ENCODE results near the gene ASTL.
"Not testable (repeated sequence)": the region's sequence is repeated elsewhere in the genome, so short reads cannot be mapped to it uniquely, and the experiment has no call there.

Gene ASTL

DNA sequence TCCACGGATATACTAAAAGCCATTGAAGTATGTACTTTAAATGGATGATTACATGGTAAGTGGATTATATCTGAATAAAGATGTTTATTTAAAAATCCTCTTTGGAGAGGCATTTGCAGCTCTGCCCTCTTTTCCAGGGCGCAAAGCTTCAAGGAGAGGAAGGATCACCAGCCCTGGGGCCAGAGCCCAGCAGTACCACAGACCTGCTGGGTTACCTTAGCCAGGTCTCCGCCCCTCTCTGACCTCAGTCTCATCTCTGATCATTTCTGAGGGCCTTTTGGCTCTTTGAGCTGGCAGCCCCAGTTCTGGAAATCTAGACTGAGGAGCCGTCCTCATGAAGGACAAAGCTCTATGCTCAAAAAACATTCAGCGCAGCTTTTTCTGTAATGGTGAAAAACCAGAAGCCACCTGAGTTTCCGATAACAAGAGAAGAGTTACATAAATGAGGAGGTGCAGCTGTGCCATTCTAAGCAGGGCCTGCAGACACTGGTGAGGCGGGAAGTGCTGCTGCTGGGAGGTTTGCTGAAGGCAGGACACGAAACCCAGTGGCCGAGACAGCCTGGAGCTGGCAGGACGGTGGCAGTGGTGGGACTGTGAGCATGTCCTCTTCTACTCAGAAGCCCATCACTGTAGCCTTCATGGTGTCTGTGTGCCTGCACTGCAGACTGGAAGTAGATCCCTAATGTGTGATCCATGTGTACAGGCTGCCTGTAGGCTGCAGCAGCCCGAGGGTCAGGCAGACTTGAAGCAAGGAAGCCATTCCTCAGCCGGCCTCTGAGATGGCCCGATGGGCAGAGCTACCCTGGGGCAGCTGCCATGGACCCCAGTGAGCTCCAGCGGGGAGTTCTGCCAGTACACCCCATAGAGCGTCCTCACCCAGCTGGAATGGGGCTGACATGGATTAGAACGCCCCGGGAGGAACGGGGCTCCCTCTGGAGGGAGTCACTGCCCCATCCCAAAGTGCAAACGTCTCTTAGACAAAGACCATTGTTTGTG is 49.7 kb downstream of the ASTL start:
- DNase-seq (ENCODE audit: low read depth, low spot score): no peak

DNA sequence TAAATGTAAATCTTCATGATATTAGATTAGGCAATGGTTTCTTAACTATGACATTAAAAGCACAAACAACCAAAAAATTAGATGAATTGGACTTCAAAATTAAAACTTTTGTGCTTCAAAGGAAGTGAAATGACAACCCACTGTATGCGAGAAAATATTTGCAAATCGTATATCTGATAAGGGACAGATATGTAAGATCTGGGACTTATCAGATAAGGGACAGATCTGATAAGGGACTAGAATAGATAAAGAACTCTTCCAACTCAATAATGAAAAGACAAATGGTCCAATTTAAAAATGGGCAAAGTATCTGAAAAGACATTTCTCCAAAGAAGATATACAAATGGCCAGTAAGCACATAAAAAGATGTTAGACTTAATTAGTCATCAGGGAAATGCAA is 51.2 kb downstream of the ASTL start:
- DNase-seq (ENCODE audit: low read depth, low spot score): no peak
- no peak overlapping the region for H3K27ac ChIP-seq

More for the DNA sequence above, 49.7 kb downstream of the ASTL start:
- H3K27ac ChIP-seq: no peak overlapping the region

DNA sequence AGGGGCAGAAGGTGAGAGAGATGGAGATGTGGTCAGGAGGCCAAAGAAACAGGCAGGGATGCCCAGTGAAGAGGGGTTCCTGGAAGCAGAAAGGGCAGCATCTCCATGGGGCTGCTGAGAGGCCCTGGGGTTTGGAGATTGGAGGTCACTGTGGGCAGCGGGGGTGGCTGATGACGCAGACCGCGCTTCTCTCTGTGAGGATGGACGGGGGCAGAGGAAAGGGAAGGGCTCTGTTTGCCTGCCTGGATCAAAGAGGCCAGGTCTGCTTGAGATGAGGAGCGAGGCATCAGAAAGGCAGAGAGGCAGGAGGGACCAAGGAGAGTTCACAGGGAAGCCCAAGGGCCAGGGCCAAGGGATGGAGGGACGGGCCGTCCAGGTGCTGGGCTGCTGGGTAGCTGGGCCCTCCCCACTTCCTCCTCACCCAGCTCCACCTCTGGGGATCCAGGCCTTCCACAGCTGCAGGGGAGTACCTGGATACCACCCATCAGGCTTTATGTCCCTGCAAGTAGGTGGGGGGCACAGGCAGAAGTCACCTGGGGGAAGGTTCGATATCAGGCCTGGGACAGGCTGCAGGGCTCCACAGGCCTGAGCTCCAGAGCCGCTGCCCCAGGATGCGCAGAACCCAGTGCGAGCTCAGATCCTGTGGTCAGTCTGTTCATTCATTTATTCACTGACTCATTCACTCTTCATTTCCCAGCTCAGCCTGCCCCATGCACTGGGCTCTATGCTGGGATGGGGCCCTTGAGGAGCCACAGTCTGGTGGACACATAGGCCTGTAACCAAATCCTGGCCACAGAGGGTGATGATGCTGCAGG is 52.6 kb downstream of the ASTL start:
- DNase-seq (ENCODE audit: low read depth, low spot score): no peak
- H3K27ac ChIP-seq: no peak overlapping the region

DNA sequence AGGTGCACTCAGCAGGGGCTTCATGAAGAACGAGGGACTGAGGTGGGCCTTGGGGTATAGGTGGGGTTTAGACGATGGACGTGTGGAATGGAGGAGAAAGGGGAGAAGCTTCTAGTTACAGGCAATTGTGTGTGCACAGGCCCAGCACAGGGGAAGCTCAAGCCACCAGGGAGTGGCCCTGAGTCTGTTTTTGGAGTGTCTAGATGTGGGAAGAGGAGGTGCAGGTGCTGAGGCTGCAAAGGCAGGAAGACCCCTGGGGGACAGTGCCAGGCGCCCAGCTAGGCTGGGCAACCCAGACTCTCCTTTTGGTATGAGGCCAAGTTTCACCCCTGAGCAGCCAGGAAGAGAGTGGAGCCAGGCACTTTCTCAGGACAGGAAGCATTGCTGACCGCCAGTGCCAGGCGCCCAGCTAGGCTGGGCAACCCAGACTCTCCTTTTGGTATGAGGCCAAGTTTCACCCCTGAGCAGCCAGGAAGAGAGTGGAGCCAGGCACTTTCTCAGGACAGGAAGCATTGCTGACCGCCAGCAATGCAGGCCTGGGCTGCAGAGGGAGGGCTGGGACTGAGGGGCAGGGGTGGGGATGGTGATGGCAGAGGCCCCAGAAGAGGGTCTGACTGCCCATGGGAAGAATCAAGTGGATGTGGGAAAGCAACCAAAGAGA is 53.3 kb downstream of the ASTL start:
- DNase-seq (ENCODE audit: low read depth, low spot score); H3K27ac ChIP-seq: not testable (repeated sequence)

DNA sequence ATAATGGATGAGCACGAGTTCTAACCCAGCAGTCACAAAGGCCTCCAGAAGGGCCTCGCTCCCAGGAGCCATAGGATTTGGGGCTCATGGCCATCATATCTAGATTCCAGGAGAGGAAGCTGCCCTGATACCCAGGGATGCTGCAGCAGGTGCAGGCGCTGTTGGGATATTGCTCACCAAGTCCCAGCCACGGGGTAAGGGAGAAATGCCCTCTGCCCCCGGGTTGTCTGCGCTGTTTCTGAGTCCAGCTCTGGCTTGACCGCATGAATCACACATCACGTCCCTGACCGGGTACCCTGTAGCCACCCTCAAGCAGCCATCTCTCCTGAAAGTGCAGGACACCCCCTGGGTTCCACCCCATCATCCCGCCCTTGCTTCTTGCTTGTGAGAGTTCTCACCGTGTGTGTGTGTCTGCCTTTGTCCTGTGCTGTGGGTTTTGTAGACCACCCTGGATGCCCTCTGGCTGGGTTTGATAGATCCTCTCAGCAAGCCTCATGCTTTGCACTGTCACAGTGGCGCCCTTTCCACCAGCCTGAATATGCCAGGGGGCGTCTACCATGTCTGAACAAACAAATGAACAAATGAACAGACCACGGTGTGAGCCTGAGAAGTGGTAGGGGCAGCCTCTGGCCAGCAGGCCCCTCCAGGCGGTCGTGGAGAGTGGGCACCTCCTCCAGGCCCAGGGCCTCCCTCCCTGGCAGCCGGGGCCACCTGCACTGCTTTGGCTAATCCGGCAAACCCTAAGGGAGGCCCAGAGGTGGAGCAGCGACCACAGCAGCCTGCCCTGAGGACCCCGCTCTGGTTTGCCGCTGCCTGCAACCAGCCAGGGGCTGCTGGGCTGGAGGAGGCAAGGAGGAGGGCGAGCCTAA is 54.1 kb downstream of the ASTL start:
- DNase-seq (ENCODE audit: low read depth, low spot score): no peak
- no peak overlapping the region for H3K27ac ChIP-seq

DNA sequence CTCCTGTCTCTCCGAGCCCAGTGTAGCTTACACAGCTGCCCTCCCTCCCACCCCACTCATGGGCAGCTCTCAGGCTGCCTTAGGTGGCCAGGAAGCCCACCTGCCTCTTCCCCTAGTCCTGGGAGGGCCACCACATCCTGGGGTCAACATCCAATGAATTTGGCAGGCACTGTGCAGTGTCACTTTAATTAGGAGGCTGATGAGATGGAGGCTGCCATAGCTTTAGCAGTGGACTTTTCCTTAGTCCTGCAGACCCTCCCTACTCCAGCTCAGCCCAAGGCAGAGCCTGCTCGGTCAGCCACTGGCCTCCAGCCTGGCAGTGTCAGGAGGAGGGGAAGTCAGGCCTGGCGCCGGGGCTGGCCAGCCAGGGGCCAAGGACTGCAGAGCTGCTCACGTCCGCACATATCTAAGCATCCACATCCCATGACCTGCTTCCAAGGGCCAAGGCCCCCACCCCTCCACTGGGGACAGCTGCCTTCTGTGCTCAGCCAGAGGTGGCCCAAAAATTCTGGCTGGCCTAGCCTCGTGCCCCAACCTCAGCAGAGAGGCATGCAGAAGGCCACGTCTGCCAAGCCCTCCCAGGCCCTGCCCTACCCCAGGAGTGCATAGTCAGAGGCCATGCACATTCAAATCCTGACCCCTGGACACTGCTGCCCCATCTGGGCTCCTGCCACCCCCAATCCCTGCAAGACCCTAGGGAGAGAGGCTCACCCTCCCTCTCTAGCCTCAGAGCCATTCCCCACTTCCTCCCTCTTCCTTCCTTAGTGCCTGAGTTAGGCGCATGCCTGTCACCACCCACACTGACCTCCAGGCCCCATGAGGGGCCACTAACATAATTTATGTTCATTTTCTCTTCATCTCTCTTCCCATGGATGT is 55.0 kb downstream of the ASTL start:
- no peak for DNase-seq (ENCODE audit: low read depth, low spot score)
- H3K27ac ChIP-seq: no peak overlapping the region

DNA sequence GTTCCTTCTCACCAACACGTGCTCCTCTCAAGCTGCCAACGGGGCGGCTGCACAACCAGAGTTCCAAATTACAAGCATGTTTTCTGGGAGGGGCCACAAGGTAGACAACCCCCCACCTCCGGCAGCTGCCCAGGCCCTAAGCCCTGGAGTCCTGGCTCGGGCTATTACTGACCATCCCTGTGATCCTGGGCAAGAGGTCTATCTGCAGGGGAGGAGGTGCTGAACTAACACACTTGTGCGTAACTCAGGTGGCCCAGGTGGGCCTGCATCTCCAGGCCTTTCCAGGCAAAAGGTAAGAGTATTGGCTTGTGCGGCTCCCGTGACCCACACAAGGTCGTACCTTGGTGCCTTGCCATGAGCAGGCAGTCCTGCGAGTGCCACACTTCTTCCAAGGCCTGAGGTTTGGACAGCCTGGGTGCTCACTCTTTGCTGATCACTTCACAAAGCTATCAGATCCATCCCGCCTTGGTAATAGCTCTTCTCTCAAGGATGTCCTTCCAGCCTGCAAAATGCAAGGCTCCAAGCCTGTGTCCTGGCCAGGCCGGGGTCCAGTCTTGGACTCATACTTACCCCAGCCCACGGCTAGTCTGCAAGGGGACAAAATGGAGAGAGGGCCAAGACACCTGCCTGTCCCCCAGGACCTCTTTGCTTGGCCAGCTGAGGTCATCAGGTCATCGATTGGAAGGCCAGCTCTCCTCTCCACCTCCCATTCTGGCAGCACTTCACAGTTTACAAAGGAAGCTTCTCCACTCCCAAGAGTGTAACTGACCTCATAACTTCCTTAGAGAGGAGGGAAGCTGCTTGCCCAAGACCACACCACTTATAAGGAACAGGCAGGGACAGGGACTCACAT is 55.9 kb downstream of the ASTL start:
- DNase-seq (ENCODE audit: low read depth, low spot score): no peak
- H3K27ac ChIP-seq: no peak overlapping the region

DNA sequence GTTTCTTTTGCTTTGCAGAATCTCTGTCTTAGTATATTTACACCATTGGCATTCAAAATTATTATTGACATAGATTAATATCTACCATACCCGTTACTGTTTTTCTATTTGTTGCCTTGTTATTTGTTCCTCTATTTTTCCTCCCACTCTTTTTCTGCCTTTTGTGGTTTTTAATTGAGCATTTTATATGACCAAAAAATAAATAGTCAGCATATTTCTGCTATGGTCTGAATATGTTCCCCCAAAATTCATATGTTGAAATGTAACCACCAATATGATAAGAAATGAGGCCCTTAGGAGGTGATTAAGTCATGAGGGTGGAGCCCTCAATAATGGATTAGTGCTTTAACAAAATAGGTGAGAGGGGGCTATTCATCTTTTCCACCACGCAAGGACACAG is 57.3 kb downstream of the ASTL start:
- H3K27ac ChIP-seq: no peak overlapping the region
- no peak for DNase-seq (ENCODE audit: low read depth, low spot score)

DNA sequence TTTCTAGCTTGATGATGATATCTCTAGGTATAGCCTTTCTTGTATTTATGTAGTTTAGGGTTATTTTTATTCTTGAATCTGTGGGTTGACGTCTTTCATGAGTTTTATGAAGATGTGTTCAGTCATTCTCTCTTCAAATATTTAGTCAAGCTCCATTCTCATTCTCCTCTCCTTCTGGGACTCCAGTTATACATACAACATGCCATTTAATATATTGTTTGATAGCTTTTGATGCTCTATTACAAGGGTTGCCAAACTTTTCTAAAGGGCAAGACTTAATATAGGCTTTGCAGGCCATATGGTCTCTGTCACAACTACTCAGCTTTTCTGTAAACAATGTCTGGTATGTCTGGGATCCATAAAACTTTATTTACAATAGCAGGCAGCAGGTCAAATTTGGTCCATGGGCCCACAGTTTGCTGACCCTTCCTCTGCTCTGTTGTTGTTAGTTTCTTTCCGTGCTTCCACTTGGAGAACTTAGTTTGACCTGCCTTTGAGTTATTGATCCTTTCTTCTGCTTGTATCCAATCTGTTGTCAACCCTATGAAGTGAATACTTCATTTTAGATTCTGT is 63.0 kb downstream of the ASTL start:
- DNase-seq (ENCODE audit: low read depth, low spot score): no peak

DNA sequence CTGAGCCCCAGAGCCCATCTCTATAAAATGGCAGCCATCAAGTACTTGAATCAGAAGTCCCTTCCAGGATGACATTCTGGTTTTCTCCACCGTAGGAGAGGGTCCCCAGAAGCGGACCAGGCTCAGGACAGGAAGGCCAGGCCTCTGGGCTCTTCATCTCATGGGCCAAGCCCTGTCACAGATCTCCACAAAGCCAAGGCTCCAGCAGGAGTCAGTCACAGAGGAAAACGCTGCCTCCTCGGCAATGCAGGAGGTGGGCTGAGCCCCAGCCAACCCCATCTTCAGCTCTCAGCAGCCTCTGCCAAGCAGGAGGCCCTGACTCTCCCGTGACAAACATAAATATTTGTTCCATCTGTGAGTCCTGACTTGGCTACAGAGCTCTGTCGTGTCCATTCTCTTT is 64.1 kb downstream of the ASTL start:
- H3K27ac ChIP-seq: no peak overlapping the region
- DNase-seq (ENCODE audit: low read depth, low spot score): no peak

More for the DNA sequence above, 63.0 kb downstream of the ASTL start:
- H3K27ac ChIP-seq: no peak overlapping the region

DNA sequence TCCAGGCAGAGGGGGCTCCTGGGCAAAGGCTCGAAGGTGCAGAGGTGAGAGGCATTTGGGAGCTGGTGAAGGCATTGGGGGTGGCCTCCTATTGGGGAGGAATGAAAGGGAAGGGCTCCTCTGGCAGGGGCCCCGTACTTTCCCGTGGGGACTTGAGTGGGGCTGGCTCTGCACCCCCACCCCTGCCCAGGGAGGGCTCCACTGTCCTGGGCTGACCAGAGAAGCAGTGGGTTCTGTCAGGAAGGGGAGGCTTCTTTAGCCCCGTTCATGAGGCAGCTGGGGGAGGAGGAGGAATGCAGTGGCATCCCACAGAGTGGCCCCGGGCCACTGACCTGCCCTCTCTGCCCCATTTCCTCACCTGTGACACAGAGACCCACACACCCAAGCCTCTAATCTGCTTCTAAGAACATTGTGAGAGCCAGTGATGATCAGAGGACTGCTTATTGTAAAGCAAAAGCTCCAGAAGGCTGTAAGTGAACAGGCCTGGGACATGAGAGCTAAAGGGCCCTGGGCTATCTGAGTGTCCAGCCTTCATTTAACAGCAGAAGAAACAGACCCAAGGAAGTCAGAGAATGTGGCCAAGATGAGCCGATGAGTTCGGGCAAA is 65.0 kb downstream of the ASTL start:
- no peak for DNase-seq (ENCODE audit: low read depth, low spot score)
- H3K27ac ChIP-seq: no peak overlapping the region

Measured in epithelial cell of prostate (primary cell).